ENCODE results near the gene PTPRE.

PTPRE gene

DNA sequence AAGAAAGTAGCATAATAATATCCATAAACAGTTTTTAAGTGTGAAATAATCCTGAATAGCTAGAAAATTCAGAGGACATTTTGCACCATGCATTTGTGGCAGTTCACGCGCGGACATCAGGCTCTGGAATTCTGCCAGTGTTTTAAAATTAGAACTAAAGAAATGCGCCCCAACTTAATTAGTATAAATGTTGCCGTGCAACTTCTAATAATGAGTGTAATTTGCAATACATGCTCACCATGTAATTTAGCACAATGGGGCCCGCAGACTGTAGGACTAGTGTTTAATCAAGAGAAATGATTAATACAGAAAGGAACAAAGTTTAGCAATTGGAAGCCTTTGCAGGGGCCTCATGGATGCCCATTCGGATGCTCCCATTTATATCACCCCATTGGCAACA lies 96.6 kb downstream of the PTPRE start:
- Histone ChIP-seq H3K9me2 (replicated peaks; ENCODE audit: low read depth, low read length) (no peaks in the 10 kb centered on the region), H4K20me1 (ENCODE audit: insufficient read depth, low read length, poor library complexity, severe bottlenecking) (no peaks in the 10 kb centered on the region), H3K9ac (ENCODE audit: low read depth, low read length, poor library complexity, severe bottlenecking) (no peak overlapping the region), H3K79me2 (ENCODE audit: insufficient read depth, low read length) (no peaks in the 10 kb centered on the region), H3K4me3 (ENCODE audit: low read length, poor library complexity, severe bottlenecking) (no peak overlapping the region), H3F3A (ENCODE audit: low read depth) (no peaks in the 10 kb centered on the region), H3K4me2 (ENCODE audit: low read depth, low read length, poor library complexity, severe bottlenecking) (no peak overlapping the region), H3K27me3 (ENCODE audit: insufficient read depth, low read length, poor library complexity, severe bottlenecking) (no peaks in the 10 kb centered on the region), H3K36me3 (ENCODE audit: insufficient read depth, low read length) (no peaks in the 10 kb centered on the region), H2AFZ (ENCODE audit: low read length) (no peak overlapping the region), H3K9me3 (ENCODE audit: insufficient read depth, low read depth, low read length) (no peaks in the 10 kb centered on the region), H3K4me1 (ENCODE audit: insufficient read depth, low read length, poor library complexity, severe bottlenecking) (no peaks in the 10 kb centered on the region)
- TF ChIP-seq, protein P1, sequence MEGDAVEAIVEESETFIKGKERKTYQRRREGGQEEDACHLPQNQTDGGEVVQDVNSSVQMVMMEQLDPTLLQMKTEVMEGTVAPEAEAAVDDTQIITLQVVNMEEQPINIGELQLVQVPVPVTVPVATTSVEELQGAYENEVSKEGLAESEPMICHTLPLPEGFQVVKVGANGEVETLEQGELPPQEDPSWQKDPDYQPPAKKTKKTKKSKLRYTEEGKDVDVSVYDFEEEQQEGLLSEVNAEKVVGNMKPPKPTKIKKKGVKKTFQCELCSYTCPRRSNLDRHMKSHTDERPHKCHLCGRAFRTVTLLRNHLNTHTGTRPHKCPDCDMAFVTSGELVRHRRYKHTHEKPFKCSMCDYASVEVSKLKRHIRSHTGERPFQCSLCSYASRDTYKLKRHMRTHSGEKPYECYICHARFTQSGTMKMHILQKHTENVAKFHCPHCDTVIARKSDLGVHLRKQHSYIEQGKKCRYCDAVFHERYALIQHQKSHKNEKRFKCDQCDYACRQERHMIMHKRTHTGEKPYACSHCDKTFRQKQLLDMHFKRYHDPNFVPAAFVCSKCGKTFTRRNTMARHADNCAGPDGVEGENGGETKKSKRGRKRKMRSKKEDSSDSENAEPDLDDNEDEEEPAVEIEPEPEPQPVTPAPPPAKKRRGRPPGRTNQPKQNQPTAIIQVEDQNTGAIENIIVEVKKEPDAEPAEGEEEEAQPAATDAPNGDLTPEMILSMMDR (conservative IDR thresholded peaks at IDR 0.05; ENCODE audit: low read length), result no peak
- TF ChIP-seq EZH2phosphoT487 (IDR thresholded peaks at IDR 0.05; ENCODE audit: borderline replicate concordance), result no peak

DNA sequence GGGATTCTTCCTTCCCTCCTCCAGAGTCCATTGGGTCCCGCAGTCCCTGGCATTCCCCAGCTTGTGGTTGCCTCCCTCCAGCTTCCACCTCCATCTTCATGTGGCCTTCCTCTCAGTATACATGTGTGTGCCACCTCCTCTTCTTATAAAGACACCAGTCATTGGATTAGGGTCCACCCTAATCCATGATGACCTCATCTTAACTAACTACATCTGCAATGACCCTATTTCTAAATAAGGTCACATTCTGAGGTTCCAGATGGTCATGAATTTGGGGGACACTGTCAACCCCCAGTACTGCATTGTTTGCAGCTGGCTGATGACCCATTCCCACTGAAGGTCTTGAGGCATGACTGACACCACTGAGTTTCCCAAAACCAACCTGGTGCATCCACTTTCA lies 99.0 kb downstream of the PTPRE start:
- no peak overlapping the region for H3K9ac ChIP-seq (ENCODE audit: low read depth, low read length, poor library complexity, severe bottlenecking)
- no peaks in the 10 kb centered on the region for H3K27me3 ChIP-seq (ENCODE audit: insufficient read depth, low read length, poor library complexity, severe bottlenecking)
- no peaks in the 10 kb centered on the region for H3K9me2 ChIP-seq (replicated peaks; ENCODE audit: low read depth, low read length)
- no peaks in the 10 kb centered on the region for H3K4me1 ChIP-seq (ENCODE audit: insufficient read depth, low read length, poor library complexity, severe bottlenecking)
- H3K4me3 ChIP-seq (ENCODE audit: low read length, poor library complexity, severe bottlenecking), result no peak overlapping the region
- H3F3A ChIP-seq (ENCODE audit: low read depth), result no peaks in the 10 kb centered on the region
- H4K20me1 ChIP-seq (ENCODE audit: insufficient read depth, low read length, poor library complexity, severe bottlenecking), result no peaks in the 10 kb centered on the region
- no peak overlapping the region for H3K4me2 ChIP-seq (ENCODE audit: low read depth, low read length, poor library complexity, severe bottlenecking)
- H3K9me3 ChIP-seq (ENCODE audit: insufficient read depth, low read depth, low read length), result no peaks in the 10 kb centered on the region
- no peak for TF ChIP-seq EZH2phosphoT487 (IDR thresholded peaks at IDR 0.05; ENCODE audit: borderline replicate concordance)
- TF ChIP-seq, protein P1 (conservative IDR thresholded peaks at IDR 0.05; ENCODE audit: low read length), result no peak
- H3K36me3 ChIP-seq (ENCODE audit: insufficient read depth, low read length), result no peaks in the 10 kb centered on the region
- H2AFZ ChIP-seq (ENCODE audit: low read length), result no peak overlapping the region
- H3K79me2 ChIP-seq (ENCODE audit: insufficient read depth, low read length), result no peaks in the 10 kb centered on the region

DNA sequence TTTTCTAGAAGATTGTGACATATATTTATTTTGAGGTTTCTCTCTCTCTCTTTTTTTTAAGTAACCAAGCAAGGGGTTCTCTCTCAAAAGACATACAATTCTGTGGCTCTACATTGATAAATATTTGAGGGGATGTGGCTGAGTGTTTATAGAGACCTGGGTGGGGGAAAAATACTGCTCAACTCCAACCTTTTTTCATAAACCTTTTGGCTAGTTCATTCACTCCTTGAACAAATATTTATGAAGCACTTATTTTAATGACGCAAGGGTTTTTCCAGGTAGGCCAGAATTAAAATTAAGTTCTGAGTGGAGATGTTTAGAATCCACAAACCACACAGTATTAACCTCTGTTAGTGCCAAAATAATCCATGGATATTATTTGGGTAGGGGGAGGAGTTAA lies 100.2 kb downstream of the PTPRE start:
- no peak overlapping the region for H3K9ac ChIP-seq (ENCODE audit: low read depth, low read length, poor library complexity, severe bottlenecking)
- H2AFZ ChIP-seq (ENCODE audit: low read length), result no peak overlapping the region
- H3K9me3 ChIP-seq (ENCODE audit: insufficient read depth, low read depth, low read length), result no peaks in the 10 kb centered on the region
- TF ChIP-seq, protein P1 (conservative IDR thresholded peaks at IDR 0.05; ENCODE audit: low read length), result no peak
- TF ChIP-seq EZH2phosphoT487 (IDR thresholded peaks at IDR 0.05; ENCODE audit: borderline replicate concordance), result no peak
- no peaks in the 10 kb centered on the region for H3F3A ChIP-seq (ENCODE audit: low read depth)
- H3K27me3 ChIP-seq (ENCODE audit: insufficient read depth, low read length, poor library complexity, severe bottlenecking), result no peaks in the 10 kb centered on the region
- peaks cover 4% of the 10 kb centered on the region for H3K4me1 ChIP-seq (ENCODE audit: insufficient read depth, low read length, poor library complexity, severe bottlenecking)
- H4K20me1 ChIP-seq (ENCODE audit: insufficient read depth, low read length, poor library complexity, severe bottlenecking), result no peaks in the 10 kb centered on the region
- H3K36me3 ChIP-seq (ENCODE audit: insufficient read depth, low read length), result no peaks in the 10 kb centered on the region
- no peaks in the 10 kb centered on the region for H3K9me2 ChIP-seq (replicated peaks; ENCODE audit: low read depth, low read length)
- H3K4me2 ChIP-seq (ENCODE audit: low read depth, low read length, poor library complexity, severe bottlenecking), result no peak overlapping the region
- H3K4me3 ChIP-seq (ENCODE audit: low read length, poor library complexity, severe bottlenecking), result no peak overlapping the region
- H3K79me2 ChIP-seq (ENCODE audit: insufficient read depth, low read length), result no peaks in the 10 kb centered on the region

All from Loucy (cell line).